GM23338 (cell line): Measurements from ENCODE around the gene SLC24A4. TPM values are rescaled to one million over a fixed set of nuclear protein-coding genes. Genes with fewer than 3 reads are reported as not detected.

Experiments
- ATAC-seq: fragments of 200-7000 bp; cut with Tn5 transposase; 3 replicates; pipeline ENCODE4 v1.9.1; 2020
- DNase-seq: peaks from one replicate; pipeline ENCODE4 v3.0.0-alpha.2; 2015; ENCODE audit warnings: low spot score
- H2AFZ ChIP-seq: fragments of 200-600 bp; sonication (generic); 2 replicates; pipeline ENCODE4 v1.8.0; 2016; ENCODE audit warnings: antibody characterized with exemption, mild to moderate bottlenecking, moderate library complexity
- H3F3A ChIP-seq: fragments of 200-600 bp; sonication (generic); replicated peaks from 2 replicates; pipeline ENCODE4 v1.8.0; 2017; ENCODE audit warnings: antibody characterized with exemption, mixed run types, low read depth
- H3K27ac ChIP-seq: fragments of 200-600 bp; sonication (generic); 2 replicates; pipeline ENCODE4 v1.6.1; 2016; ENCODE audit warnings: low read depth
- H3K27me3 ChIP-seq: fragments of 200-600 bp; sonication (generic); 2 replicates; pipeline ENCODE4 v1.8.0; 2016; ENCODE audit warnings: mild to moderate bottlenecking, mixed run types, moderate library complexity; ENCODE audit not compliant: insufficient read depth
- H3K36me3 ChIP-seq: fragments of 200-600 bp; sonication (generic); 2 replicates; pipeline ENCODE4 v1.8.0; 2016; ENCODE audit warnings: mild to moderate bottlenecking; ENCODE audit not compliant: insufficient read depth
- H3K4me1 ChIP-seq: fragments of 200-600 bp; sonication (generic); 2 replicates; pipeline ENCODE4 v1.8.0; 2016; ENCODE audit warnings: mild to moderate bottlenecking, moderate library complexity; ENCODE audit not compliant: insufficient read depth
- H3K4me2 ChIP-seq: fragments of 200-600 bp; sonication (generic); 2 replicates; pipeline ENCODE4 v1.7.1; 2017; ENCODE audit warnings: mixed run types
- H3K4me3 ChIP-seq: fragments of 200-600 bp; sonication (generic); 2 replicates; pipeline ENCODE4 v1.6.1; 2016; ENCODE audit warnings: mixed run types
- H3K79me2 ChIP-seq: fragments of 200-600 bp; sonication (generic); replicated peaks from 2 replicates; pipeline ENCODE4 v1.8.0; 2017; ENCODE audit warnings: mild to moderate bottlenecking; ENCODE audit not compliant: insufficient read depth
- H3K9me2 ChIP-seq: fragments of 200-600 bp; sonication (generic); 2 replicates; pipeline ENCODE4 v1.8.0; 2017; ENCODE audit not compliant: insufficient read depth
- H4K20me1 ChIP-seq: fragments of 200-600 bp; sonication (generic); replicated peaks from 2 replicates; pipeline ENCODE4 v1.8.0; 2017; ENCODE audit warnings: mild to moderate bottlenecking; ENCODE audit not compliant: insufficient read depth
- H3K27ac Mint-ChIP-seq: 2 replicates; pipeline ENCODE4 v1.8.0; 2020; ENCODE audit warnings: inconsistent platforms, mild to moderate bottlenecking, moderate library complexity, mixed read lengths
- H3K27me3 Mint-ChIP-seq: 3 replicates; pipeline ENCODE4 v1.8.0; 2022; ENCODE audit warnings: low read depth, mild to moderate bottlenecking, moderate library complexity, mixed read lengths, inconsistent platforms; ENCODE audit not compliant: insufficient read depth, poor library complexity
- H3K36me3 Mint-ChIP-seq: 3 replicates; pipeline ENCODE4 v1.8.0; 2021; ENCODE audit warnings: low read depth, mild to moderate bottlenecking, inconsistent platforms, moderate library complexity, mixed read lengths
- H3K4me1 Mint-ChIP-seq: 3 replicates; pipeline ENCODE4 v1.8.0; 2020; ENCODE audit warnings: mild to moderate bottlenecking, inconsistent platforms, mixed read lengths
- H3K4me3 Mint-ChIP-seq: 3 replicates; pipeline ENCODE4 v1.8.0; 2021; ENCODE audit warnings: moderate library complexity, mild to moderate bottlenecking, inconsistent platforms, mixed read lengths
- H3K9me3 Mint-ChIP-seq: 3 replicates; pipeline ENCODE4 v1.8.0; 2020; ENCODE audit warnings: moderate library complexity, mild to moderate bottlenecking, inconsistent platforms, mixed read lengths
- CREB1 ChIP-seq: fragments of 250-450 bp; sonication (Bioruptor Pico); IDR thresholded peaks from 2 replicates; pipeline ENCODE4 v1.5.0; 2020; ENCODE audit warnings: low read depth, mild to moderate bottlenecking, moderate library complexity
- EZH2 ChIP-seq: fragments of 200-600 bp; sonication (generic); IDR thresholded peaks from one replicate; pipeline ENCODE4 v1.8.0; 2017; ENCODE audit warnings: antibody characterized with exemption, mild to moderate bottlenecking, low read depth; ENCODE audit not compliant: unreplicated experiment
- JUNB ChIP-seq: IDR thresholded peaks from one replicate; pipeline ENCODE4 v1.6.1; 2016; ENCODE audit warnings: antibody characterized with exemption; ENCODE audit not compliant: unreplicated experiment
- REST ChIP-seq: IDR thresholded peaks from one replicate; pipeline ENCODE4 v1.6.1; 2018; ENCODE audit warnings: antibody characterized with exemption; ENCODE audit not compliant: unreplicated experiment
- STAT1 ChIP-seq: IDR thresholded peaks from one replicate; pipeline ENCODE4 v1.6.1; 2016; ENCODE audit warnings: antibody characterized with exemption; ENCODE audit not compliant: unreplicated experiment
- ZNF331 ChIP-seq: fragments of 250-450 bp; sonication (Bioruptor Pico); IDR thresholded peaks from 2 replicates; pipeline ENCODE4 v1.5.0; 2020; ENCODE audit warnings: low read depth, mild to moderate bottlenecking, moderate library complexity
- polyA plus RNA-seq: library from polyadenylated mRNA; unstranded; fragments of >200 nt; fragmentation: Nextera tagmentation; extraction: Ambion mirVana; gene quantifications from 2 replicates; pipeline ENCODE4 v1.2.1, GENCODE V29; 2016
- total RNA-seq: library from RNA; depleted of rRNA; stranded (reverse); fragments of >200 nt; shearing (Covaris generic); gene quantifications from 2 replicates; pipeline ENCODE4 v1.2.3, GENCODE V29; 2014
- TF ChIP-seq, protein P1 (sequence below): IDR thresholded peaks from 2 replicates; pipeline ENCODE4 v1.6.1; 2016; ENCODE audit warnings: antibody characterized with exemption

SLC24A4 gene
- total and polyA plus RNA-seq, 2 experiments from 2014 or later = 0.06 to 0.38 TPM

- Histone ChIP-seq H3K27me3 (no peaks in the 10 kb centered on the region), H3K4me2 (no peak overlapping the region), H3F3A (no peaks in the 10 kb centered on the region), H3K4me1 (no peaks in the 10 kb centered on the region), H3K36me3 (no peaks in the 10 kb centered on the region), H3K79me2 (no peaks in the 10 kb centered on the region), H2AFZ (no peak overlapping the region), H3K9me2 (no peaks in the 10 kb centered on the region), H4K20me1 (no peaks in the 10 kb centered on the region), H3K4me3 (no peak overlapping the region), H3K27ac (no peak overlapping the region)
- no peak for ATAC-seq
- TF ChIP-seq JUNB (no peak), EZH2 (no peak), ZNF331 (CRISPR knock-in tag) (no peak), CREB1 (no peak), REST (no peak)
- TF ChIP-seq, protein P1, sequence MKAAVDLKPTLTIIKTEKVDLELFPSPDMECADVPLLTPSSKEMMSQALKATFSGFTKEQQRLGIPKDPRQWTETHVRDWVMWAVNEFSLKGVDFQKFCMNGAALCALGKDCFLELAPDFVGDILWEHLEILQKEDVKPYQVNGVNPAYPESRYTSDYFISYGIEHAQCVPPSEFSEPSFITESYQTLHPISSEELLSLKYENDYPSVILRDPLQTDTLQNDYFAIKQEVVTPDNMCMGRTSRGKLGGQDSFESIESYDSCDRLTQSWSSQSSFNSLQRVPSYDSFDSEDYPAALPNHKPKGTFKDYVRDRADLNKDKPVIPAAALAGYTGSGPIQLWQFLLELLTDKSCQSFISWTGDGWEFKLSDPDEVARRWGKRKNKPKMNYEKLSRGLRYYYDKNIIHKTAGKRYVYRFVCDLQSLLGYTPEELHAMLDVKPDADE = no peak
- Mint-ChIP-seq H3K4me3 (no peak overlapping the region), H3K4me1 (no peaks in the 10 kb centered on the region), H3K9me3 (no peaks in the 10 kb centered on the region; the same call in 2 of the 3 replicates), H3K27me3 (peaks cover 7% of the 10 kb centered on the region), H3K36me3 (no peaks in the 10 kb centered on the region; the same call in 2 of the 3 replicates), H3K27ac (no peak overlapping the region)
- no peak for DNase-seq
Measured at GRCh38 chr14:92362781-92363235, 39.8 kb downstream of the SLC24A4 start.

DNA sequence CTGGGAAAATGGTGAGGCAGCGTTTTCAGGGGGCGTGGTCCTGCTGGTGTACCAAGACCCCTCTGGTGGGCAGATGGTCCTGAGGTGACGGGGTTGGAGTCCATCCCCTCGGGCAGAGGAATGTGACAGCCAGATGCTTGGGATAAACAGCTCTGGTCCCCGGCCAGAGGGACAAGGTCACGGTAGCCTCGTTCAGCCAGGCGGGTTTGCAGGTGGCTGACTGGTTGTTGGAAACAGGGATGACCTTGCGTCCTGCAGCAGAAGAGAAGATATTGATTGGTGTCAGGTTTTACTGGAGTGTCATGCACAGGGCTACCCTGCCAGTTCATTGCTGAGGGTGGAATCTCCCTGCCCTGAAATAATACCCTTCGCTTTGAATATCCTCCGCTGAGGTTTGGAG is 43.3 kb downstream of the SLC24A4 start:
- Histone ChIP-seq H3K4me2 (no peak overlapping the region), H3K4me1 (no peaks in the 10 kb centered on the region), H2AFZ (no peak overlapping the region), H4K20me1 (no peaks in the 10 kb centered on the region), H3F3A (no peaks in the 10 kb centered on the region), H3K79me2 (no peaks in the 10 kb centered on the region), H3K36me3 (no peaks in the 10 kb centered on the region; the same call in 1 of the 2 replicates), H3K27ac (no peak overlapping the region), H3K9me2 (0 out of 2 replicates have a peak, but pooled peaks cover 3% of the 10 kb centered on the region), H3K4me3 (no peak overlapping the region), H3K27me3 (no peaks in the 10 kb centered on the region)
- DNase-seq = no peak
- TF ChIP-seq EZH2 = no peak
- TF ChIP-seq CREB1 = no peak
- TF ChIP-seq STAT1 = no peak
- TF ChIP-seq, protein P1 = no peak
- Mint-ChIP-seq H3K27ac (no peak overlapping the region), H3K4me3 (no peak overlapping the region), H3K9me3 (peaks cover 12% of the 10 kb centered on the region; the same call in 2 of the 3 replicates), H3K27me3 (peaks cover 6% of the 10 kb centered on the region), H3K36me3 (no peaks in the 10 kb centered on the region; the same call in 2 of the 3 replicates), H3K4me1 (no peaks in the 10 kb centered on the region)
- ATAC-seq = no peak
